Glutamatergic neuron (in vitro differentiated cells): ENCODE results near the gene ISLR. TPM values are rescaled to one million over a fixed set of nuclear protein-coding genes. Genes with fewer than 3 reads are reported as not detected.
A peak's percentile ranks its signal among the peaks of the same experiment; 100 is the strongest.

ENCODE experiments used
- DNase-seq: peaks from one replicate; pipeline ENCODE4 v3.0.0; 2022
- H3K27ac Mint-ChIP-seq: one replicate; pipeline ENCODE4 v1.8.0; 2020; ENCODE audit warnings: mild to moderate bottlenecking, mixed read lengths, inconsistent platforms; ENCODE audit not compliant: unreplicated experiment
- H3K27me3 Mint-ChIP-seq: one replicate; pipeline ENCODE4 v1.8.0; 2020; ENCODE audit warnings: mild to moderate bottlenecking, moderate library complexity, mixed read lengths, inconsistent platforms; ENCODE audit not compliant: unreplicated experiment
- H3K36me3 Mint-ChIP-seq: one replicate; pipeline ENCODE4 v1.8.0; 2020; ENCODE audit warnings: mild to moderate bottlenecking, mixed read lengths, inconsistent platforms; ENCODE audit not compliant: unreplicated experiment
- H3K4me1 Mint-ChIP-seq: one replicate; pipeline ENCODE4 v1.8.0; 2020; ENCODE audit warnings: mild to moderate bottlenecking, low read depth, mixed read lengths, inconsistent platforms; ENCODE audit not compliant: unreplicated experiment
- H3K4me3 Mint-ChIP-seq: one replicate; pipeline ENCODE4 v1.8.0; 2020; ENCODE audit warnings: mild to moderate bottlenecking, mixed read lengths, inconsistent platforms; ENCODE audit not compliant: unreplicated experiment
- H3K9me3 Mint-ChIP-seq: one replicate; pipeline ENCODE4 v1.8.0; 2020; ENCODE audit warnings: mild to moderate bottlenecking, moderate library complexity, mixed read lengths, inconsistent platforms; ENCODE audit not compliant: unreplicated experiment
- total RNA-seq: library from RNA; stranded (reverse); fragmentation: NEBNext Ultra II Directional; extraction: Animal tissue kit (Norgen Biotek cat#: 25700); gene quantifications from one replicate; pipeline ENCODE4 v1.2.1, GENCODE V29; 2021; ENCODE audit not compliant: unreplicated experiment
- TF ChIP-seq, protein P1 (sequence below): fragments of 200-600 bp; sonication (generic); IDR thresholded peaks from one replicate; pipeline ENCODE4 v1.5.0; 2021; ENCODE audit not compliant: partially characterized antibody, unreplicated experiment

The ISLR gene
- total RNA-seq, 1 donor from 2014 or later = 1.2 TPM

DNA sequence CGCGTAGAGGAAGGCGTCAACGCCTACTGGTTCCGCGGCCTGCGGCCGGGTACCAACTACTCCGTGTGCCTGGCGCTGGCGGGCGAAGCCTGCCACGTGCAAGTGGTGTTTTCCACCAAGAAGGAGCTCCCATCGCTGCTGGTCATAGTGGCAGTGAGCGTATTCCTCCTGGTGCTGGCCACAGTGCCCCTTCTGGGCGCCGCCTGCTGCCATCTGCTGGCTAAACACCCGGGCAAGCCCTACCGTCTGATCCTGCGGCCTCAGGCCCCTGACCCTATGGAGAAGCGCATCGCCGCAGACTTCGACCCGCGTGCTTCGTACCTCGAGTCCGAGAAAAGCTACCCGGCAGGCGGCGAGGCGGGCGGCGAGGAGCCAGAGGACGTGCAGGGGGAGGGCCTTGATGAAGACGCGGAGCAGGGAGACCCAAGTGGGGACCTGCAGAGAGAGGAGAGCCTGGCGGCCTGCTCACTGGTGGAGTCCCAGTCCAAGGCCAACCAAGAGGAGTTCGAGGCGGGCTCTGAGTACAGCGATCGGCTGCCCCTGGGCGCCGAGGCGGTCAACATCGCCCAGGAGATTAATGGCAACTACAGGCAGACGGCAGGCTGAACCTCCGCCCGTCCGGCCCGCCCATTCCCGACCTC lies 39.0 kb upstream of the ISLR start:
- DNase-seq = peak; percentile 81
- Mint-ChIP-seq H3K27ac (no peak overlapping the region), H3K27me3 (peaks cover 43% of the 10 kb centered on the region), H3K36me3 (peaks cover 4% of the 10 kb centered on the region), H3K9me3 (peaks cover 11% of the 10 kb centered on the region), H3K4me1 (peaks cover 16% of the 10 kb centered on the region), H3K4me3 (peak overlapping the region; percentile 77)
- TF ChIP-seq, protein P1, sequence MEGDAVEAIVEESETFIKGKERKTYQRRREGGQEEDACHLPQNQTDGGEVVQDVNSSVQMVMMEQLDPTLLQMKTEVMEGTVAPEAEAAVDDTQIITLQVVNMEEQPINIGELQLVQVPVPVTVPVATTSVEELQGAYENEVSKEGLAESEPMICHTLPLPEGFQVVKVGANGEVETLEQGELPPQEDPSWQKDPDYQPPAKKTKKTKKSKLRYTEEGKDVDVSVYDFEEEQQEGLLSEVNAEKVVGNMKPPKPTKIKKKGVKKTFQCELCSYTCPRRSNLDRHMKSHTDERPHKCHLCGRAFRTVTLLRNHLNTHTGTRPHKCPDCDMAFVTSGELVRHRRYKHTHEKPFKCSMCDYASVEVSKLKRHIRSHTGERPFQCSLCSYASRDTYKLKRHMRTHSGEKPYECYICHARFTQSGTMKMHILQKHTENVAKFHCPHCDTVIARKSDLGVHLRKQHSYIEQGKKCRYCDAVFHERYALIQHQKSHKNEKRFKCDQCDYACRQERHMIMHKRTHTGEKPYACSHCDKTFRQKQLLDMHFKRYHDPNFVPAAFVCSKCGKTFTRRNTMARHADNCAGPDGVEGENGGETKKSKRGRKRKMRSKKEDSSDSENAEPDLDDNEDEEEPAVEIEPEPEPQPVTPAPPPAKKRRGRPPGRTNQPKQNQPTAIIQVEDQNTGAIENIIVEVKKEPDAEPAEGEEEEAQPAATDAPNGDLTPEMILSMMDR = peak; percentile 39

DNA sequence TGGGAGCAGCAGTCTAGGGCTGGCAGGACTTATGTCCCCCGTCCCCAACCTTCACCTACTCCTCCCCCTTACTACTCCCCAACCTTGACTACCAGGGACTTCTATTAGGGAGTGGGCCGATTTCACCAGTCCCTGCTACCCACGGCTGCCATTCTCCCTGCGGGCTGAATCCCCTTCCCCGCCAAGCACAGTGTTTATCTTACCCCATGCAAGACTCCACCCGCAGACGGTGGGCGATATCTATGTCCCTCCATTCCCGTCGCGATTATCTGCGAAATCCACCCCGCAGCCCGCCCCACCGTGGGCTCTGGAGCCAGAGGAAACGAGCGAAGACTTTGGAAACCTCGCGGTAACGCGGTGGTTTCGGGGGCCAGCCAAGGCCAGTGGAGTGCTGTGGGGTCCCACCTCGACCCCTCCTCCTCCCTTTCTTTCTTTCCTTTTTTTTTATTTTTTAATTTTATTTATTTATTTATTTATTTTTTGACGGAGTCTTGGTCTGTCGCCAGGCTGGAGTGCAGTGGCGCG lies 38.4 kb upstream of the ISLR start:
- TF ChIP-seq, protein P1 = no peak
- DNase-seq = no peak
- Mint-ChIP-seq H3K4me1 (peaks cover 21% of the 10 kb centered on the region), H3K9me3 (peaks cover 11% of the 10 kb centered on the region), H3K27me3 (peaks cover 41% of the 10 kb centered on the region), H3K4me3 (peak overlapping the region; percentile 77), H3K36me3 (peaks cover 4% of the 10 kb centered on the region), H3K27ac (peak overlapping the region; percentile 22)

DNA sequence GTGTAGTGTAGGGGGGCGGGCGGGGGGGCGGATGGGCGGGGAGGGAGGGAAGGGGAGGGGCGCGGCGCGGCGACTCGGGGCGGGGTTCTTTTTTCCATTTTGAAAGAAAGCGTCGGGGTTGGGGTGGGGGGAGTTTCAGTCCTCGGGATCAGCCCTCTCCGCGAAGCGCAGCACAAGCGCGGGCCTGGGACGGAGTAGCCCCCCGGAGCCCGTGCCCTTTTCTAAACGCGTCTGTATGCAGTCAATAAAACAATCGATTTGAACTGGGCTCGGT lies 37.0 kb upstream of the ISLR start:
- peaks cover 4% of the 10 kb centered on the region for H3K36me3 Mint-ChIP-seq
- H3K27me3 Mint-ChIP-seq = peaks cover 30% of the 10 kb centered on the region
- TF ChIP-seq, protein P1 = no peak
- peak overlapping the region; percentile 73 for H3K27ac Mint-ChIP-seq
- H3K4me3 Mint-ChIP-seq = peak overlapping the region; percentile 80
- H3K4me1 Mint-ChIP-seq = peaks cover 20% of the 10 kb centered on the region
- peaks cover 7% of the 10 kb centered on the region for H3K9me3 Mint-ChIP-seq
- no peak for DNase-seq

DNA sequence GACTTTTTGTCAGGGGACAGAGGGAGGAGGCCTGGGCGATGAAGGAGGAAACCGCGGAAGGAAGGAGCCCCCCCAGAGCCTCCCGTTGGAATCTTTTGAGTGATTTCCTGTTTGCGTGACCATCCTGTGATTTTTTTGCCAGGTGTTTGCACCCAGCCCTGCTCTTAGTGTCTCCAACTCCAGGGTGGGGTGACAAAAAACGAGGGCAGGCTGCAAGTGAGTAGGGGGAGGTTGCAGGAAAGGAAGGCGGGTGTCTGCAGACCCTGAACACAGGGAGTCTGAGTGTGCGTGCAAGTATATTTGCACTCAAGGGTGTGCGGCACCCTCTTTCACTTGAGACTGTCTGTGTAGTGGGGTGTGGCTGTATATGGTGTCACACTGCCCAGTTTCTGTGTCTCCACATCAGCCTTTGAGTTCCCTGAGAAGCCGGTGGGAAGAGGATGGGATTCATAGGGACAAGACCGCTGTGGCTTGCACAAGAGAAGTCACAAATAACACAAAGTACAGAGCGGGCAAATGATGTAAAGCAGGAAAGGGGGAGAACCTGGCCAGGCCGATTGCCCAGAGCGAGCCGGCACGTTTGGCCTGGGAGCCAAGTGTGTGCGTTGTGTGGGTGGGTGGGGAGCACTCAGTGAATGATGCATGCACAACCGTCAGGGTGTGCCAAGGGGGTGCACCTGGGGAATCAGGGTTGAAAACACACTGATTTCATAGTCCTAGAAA lies 36.5 kb upstream of the ISLR start:
- H3K36me3 Mint-ChIP-seq = peaks cover 4% of the 10 kb centered on the region
- TF ChIP-seq, protein P1 = no peak
- peaks cover 7% of the 10 kb centered on the region for H3K9me3 Mint-ChIP-seq
- DNase-seq = no peak
- peaks cover 26% of the 10 kb centered on the region for H3K27me3 Mint-ChIP-seq
- H3K4me3 Mint-ChIP-seq = peak overlapping the region; percentile 80
- peak overlapping the region; percentile 73 for H3K27ac Mint-ChIP-seq
- H3K4me1 Mint-ChIP-seq = peaks cover 20% of the 10 kb centered on the region

DNA sequence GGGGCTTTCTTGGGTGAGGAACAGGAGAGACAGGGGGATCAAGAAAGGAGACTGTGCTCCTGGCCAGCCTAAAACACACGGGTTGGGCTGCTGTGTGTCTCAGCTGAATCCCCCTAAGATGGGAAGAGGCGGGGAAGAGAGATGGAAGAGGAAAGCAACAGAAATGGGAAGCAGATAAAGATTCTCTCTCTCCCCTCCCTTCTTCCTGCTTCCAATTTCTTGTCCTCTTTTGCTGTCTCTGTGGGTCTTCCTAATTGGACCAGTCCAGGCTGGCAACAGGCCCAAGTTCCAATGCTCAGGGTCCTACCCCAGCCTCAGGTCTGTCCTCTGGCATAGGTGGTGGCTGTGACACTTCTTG lies 36.0 kb upstream of the ISLR start:
- Mint-ChIP-seq H3K36me3 (no peaks in the 10 kb centered on the region), H3K4me3 (no peak overlapping the region), H3K27ac (peak overlapping the region; percentile 73), H3K9me3 (peaks cover 4% of the 10 kb centered on the region), H3K4me1 (peaks cover 20% of the 10 kb centered on the region), H3K27me3 (peaks cover 22% of the 10 kb centered on the region)
- TF ChIP-seq, protein P1 = no peak
- DNase-seq = no peak
